Activated T-helper 17 cell treated with anti-CD3 and anti-CD28 coated beads, Interleukin-2, amount 50 U/mL, for 72 hours (primary cell): ENCODE data around the gene ADGRE2. TPM values are rescaled to one million over a fixed set of nuclear protein-coding genes. Genes with fewer than 3 reads are reported as not detected.

Experiments
- ATAC-seq: fragments of 150-1000 bp; cut with Tn5 transposase; replicated peaks from 2 replicates; pipeline ENCODE4 v1.10.0; 2021; ENCODE audit warnings: mild to moderate bottlenecking, moderate library complexity
- H3K27ac Mint-ChIP-seq: one replicate; pipeline ENCODE4 v1.8.0; 2022; ENCODE audit warnings: mixed read lengths
- H3K27me3 Mint-ChIP-seq: one replicate; pipeline ENCODE4 v1.8.0; 2022; ENCODE audit warnings: mixed read lengths
- H3K36me3 Mint-ChIP-seq: one replicate; pipeline ENCODE4 v1.8.0; 2022; ENCODE audit warnings: low read depth, mild to moderate bottlenecking, mixed read lengths
- H3K4me1 Mint-ChIP-seq: one replicate; pipeline ENCODE4 v1.8.0; 2022; ENCODE audit warnings: mixed read lengths
- H3K4me3 Mint-ChIP-seq: one replicate; pipeline ENCODE4 v1.8.0; 2022; ENCODE audit warnings: mild to moderate bottlenecking, mixed read lengths
- H3K9me3 Mint-ChIP-seq: one replicate; pipeline ENCODE4 v1.8.0; 2022; ENCODE audit warnings: mixed read lengths
- total RNA-seq, 2 donors: library from RNA; stranded (reverse); gene quantifications; one replicate each; pipeline ENCODE4 v1.2.3, GENCODE V29; 2022

The ADGRE2 gene
- total RNA-seq, 2 donors from 2014 or later: 1.1 to 3.3 TPM

GRCh38 chr19:14733574-14733973, 44.8 kb downstream of the ADGRE2 start:
- Mint-ChIP-seq H3K4me3 (no peak overlapping the region), H3K4me1 (no peaks in the 10 kb centered on the region), H3K27ac (no peak overlapping the region), H3K9me3 (peaks cover 5% of the 10 kb centered on the region), H3K36me3 (no peaks in the 10 kb centered on the region), H3K27me3 (no peaks in the 10 kb centered on the region)
- ATAC-seq: no peak

GRCh38 chr19:14732510-14732909, 45.9 kb downstream of the ADGRE2 start:
- no peak for ATAC-seq
- H3K4me1 Mint-ChIP-seq: no peaks in the 10 kb centered on the region
- H3K36me3 Mint-ChIP-seq: no peaks in the 10 kb centered on the region
- no peak overlapping the region for H3K4me3 Mint-ChIP-seq
- H3K9me3 Mint-ChIP-seq: peaks cover 10% of the 10 kb centered on the region
- no peaks in the 10 kb centered on the region for H3K27me3 Mint-ChIP-seq
- H3K27ac Mint-ChIP-seq: no peak overlapping the region

DNA sequence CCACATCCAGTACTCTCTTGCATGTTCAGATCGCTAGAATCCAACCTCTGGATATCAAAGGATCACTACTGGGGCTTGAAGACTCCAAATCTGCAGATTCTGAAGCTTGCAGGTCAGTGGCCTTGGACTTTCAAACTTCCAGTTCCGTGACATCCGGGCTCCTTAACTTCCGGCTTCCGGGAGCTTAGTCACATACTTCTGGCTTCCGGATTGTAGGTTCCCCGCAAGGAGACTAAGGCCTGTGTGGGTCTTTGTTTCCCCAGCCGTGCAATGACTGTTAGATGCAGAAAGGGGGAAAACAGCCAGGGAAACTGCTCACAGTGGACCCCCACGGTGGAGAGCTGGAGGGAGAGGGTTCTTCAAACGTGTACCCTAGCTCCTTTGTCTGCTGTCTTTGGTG, 47.2 kb downstream of the ADGRE2 start:
- Mint-ChIP-seq H3K27ac (no peak overlapping the region), H3K27me3 (no peaks in the 10 kb centered on the region), H3K36me3 (no peaks in the 10 kb centered on the region), H3K4me3 (no peak overlapping the region), H3K9me3 (peaks cover 16% of the 10 kb centered on the region), H3K4me1 (no peaks in the 10 kb centered on the region)
- no peak for ATAC-seq

DNA sequence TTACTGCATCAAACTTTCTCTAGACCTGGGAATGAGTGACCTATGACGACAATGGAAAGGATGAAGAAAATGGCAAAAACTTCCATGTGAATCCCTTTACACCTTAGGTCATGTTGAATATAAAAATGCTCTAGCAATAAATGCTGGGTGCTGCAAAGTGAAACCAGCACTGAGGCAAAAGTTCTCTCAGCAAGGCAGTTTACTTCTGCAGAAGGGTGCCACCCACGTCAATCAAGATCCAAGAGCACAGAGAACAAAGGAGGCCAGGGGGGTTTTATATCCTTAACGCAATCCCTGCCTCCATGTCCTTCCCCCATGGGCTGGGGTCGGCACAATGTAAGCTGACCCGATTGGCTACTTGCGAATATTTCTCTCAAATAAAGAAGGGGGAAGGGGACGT, 49.8 kb downstream of the ADGRE2 start:
- no peak for ATAC-seq
- no peaks in the 10 kb centered on the region for H3K27me3 Mint-ChIP-seq

DNA sequence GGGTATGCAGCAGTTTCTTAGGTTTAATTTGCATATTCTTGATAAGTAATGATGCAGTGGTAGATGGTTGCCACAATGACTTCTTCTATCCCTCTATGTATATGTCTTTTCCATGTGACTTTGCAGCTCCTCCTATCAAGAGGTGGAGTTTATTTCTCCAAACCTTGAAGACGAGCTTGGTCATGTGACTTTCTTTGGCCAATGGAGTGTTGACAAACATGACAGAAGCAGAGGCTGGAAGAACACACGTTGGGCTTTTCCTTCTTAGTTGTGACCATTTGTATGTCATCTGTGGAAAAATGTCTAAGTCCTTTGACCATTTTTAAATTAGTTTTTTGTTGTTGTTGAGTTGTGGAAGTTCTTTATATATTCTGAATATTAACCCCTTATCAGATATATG, 56.2 kb downstream of the ADGRE2 start:
- no peak overlapping the region for H3K27ac Mint-ChIP-seq
- peaks cover 61% of the 10 kb centered on the region for H3K36me3 Mint-ChIP-seq
- no peak overlapping the region for H3K4me3 Mint-ChIP-seq
- peaks cover 44% of the 10 kb centered on the region for H3K9me3 Mint-ChIP-seq
- no peak for ATAC-seq
- no peaks in the 10 kb centered on the region for H3K27me3 Mint-ChIP-seq
- H3K4me1 Mint-ChIP-seq: no peaks in the 10 kb centered on the region

More for the DNA sequence above, 49.8 kb downstream of the ADGRE2 start:
- Mint-ChIP-seq H3K27ac (no peak overlapping the region), H3K36me3 (no peaks in the 10 kb centered on the region), H3K4me3 (no peak overlapping the region), H3K4me1 (no peaks in the 10 kb centered on the region), H3K9me3 (peaks cover 26% of the 10 kb centered on the region)

DNA sequence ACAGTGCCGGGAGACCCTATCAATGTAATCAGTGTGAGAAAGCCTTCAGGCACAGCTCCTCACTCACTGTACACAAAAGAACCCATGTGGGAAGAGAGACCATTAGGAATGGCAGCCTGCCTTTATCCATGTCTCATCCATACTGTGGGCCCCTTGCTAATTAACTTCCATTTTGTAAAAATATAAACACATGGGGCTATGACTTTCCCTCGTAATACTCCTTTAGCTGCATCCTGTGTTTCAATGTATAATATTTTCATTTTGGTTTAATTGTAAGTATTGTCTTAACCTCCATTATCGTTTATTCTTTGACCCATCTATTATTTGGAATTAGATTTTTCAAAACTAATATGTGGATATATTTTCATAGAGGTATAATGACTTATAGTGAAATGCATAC, 59.2 kb downstream of the ADGRE2 start:
- Mint-ChIP-seq H3K27ac (no peak overlapping the region), H3K9me3 (peaks cover 34% of the 10 kb centered on the region), H3K4me1 (no peaks in the 10 kb centered on the region), H3K27me3 (no peaks in the 10 kb centered on the region), H3K4me3 (no peak overlapping the region), H3K36me3 (peaks cover 90% of the 10 kb centered on the region)
- ATAC-seq: no peak

GRCh38 chr19:14718522-14719116, 59.7 kb downstream of the ADGRE2 start:
- Mint-ChIP-seq H3K4me1 (no peaks in the 10 kb centered on the region), H3K9me3 (peaks cover 34% of the 10 kb centered on the region), H3K27me3 (no peaks in the 10 kb centered on the region), H3K36me3 (peaks cover 96% of the 10 kb centered on the region), H3K4me3 (no peak overlapping the region), H3K27ac (no peak overlapping the region)
- no peak for ATAC-seq

- Mint-ChIP-seq H3K27me3 (no peaks in the 10 kb centered on the region), H3K27ac (no peak overlapping the region), H3K36me3 (peaks cover 99% of the 10 kb centered on the region), H3K9me3 (peaks cover 34% of the 10 kb centered on the region), H3K4me1 (no peaks in the 10 kb centered on the region), H3K4me3 (no peak overlapping the region)
- ATAC-seq: no peak
Measured at GRCh38 chr19:14715841-14716240, 62.5 kb downstream of the ADGRE2 start.

DNA sequence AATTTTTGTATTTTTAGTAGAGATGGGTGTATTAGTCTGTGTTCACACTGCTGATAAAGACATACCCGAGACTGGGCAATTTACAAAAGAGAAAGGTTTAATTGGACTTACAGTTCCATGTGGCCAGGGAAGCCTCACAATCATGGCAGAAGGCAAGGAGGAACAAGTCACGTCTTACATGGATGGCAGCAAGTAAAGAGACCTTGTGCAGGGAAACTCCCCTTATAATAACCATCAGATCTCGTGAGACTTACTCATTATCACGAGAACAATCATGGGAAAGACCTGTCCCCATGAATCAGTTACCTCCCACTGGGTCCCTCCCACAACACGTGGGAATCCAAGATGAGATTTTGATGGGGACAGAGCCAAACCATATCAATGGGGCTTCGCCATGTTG, 73.9 kb downstream of the ADGRE2 start:
- Mint-ChIP-seq H3K9me3 (peaks cover 4% of the 10 kb centered on the region), H3K27me3 (no peaks in the 10 kb centered on the region), H3K4me3 (no peak overlapping the region), H3K27ac (no peak overlapping the region), H3K36me3 (peaks cover 98% of the 10 kb centered on the region), H3K4me1 (no peaks in the 10 kb centered on the region)
- ATAC-seq: no peak

DNA sequence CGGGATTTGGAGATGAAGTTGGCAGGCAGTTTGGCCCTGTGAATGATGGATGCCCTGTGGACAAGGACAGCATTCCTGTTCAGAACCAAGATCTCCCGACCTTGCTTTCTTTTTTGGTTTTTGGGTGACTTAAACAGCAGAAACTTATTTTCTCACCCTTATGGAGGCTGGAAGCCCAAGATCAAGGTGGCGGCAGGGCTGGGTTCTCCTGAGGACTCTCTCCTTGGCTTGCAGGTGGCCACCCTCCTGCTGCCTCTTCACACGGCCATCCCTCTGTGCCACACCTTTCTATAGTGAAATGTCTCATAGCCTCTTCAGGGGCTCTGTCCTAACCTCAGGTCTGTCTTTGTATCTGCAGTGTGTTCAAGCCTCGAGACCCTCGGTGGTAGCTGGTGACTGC, 74.5 kb downstream of the ADGRE2 start:
- peaks cover under 1% of the 10 kb centered on the region for H3K9me3 Mint-ChIP-seq
- H3K27me3 Mint-ChIP-seq: no peaks in the 10 kb centered on the region
- peak overlapping the region; percentile 9 for H3K27ac Mint-ChIP-seq
- H3K4me1 Mint-ChIP-seq: no peaks in the 10 kb centered on the region
- no peak overlapping the region for H3K4me3 Mint-ChIP-seq
- peaks cover 98% of the 10 kb centered on the region for H3K36me3 Mint-ChIP-seq
- ATAC-seq: no peak

GRCh38 chr19:14700711-14701375, 77.5 kb downstream of the ADGRE2 start:
- no peak for ATAC-seq
- H3K36me3 Mint-ChIP-seq: peaks cover 99% of the 10 kb centered on the region
- no peaks in the 10 kb centered on the region for H3K4me1 Mint-ChIP-seq
- H3K4me3 Mint-ChIP-seq: no peak overlapping the region
- H3K9me3 Mint-ChIP-seq: no peaks in the 10 kb centered on the region
- no peaks in the 10 kb centered on the region for H3K27me3 Mint-ChIP-seq
- H3K27ac Mint-ChIP-seq: no peak overlapping the region

GRCh38 chr19:14699641-14700040, 78.7 kb downstream of the ADGRE2 start:
- H3K27ac Mint-ChIP-seq: no peak overlapping the region
- H3K36me3 Mint-ChIP-seq: peaks cover 99% of the 10 kb centered on the region
- ATAC-seq: no peak
- H3K9me3 Mint-ChIP-seq: no peaks in the 10 kb centered on the region
- H3K4me3 Mint-ChIP-seq: no peak overlapping the region
- no peaks in the 10 kb centered on the region for H3K27me3 Mint-ChIP-seq
- no peaks in the 10 kb centered on the region for H3K4me1 Mint-ChIP-seq

DNA sequence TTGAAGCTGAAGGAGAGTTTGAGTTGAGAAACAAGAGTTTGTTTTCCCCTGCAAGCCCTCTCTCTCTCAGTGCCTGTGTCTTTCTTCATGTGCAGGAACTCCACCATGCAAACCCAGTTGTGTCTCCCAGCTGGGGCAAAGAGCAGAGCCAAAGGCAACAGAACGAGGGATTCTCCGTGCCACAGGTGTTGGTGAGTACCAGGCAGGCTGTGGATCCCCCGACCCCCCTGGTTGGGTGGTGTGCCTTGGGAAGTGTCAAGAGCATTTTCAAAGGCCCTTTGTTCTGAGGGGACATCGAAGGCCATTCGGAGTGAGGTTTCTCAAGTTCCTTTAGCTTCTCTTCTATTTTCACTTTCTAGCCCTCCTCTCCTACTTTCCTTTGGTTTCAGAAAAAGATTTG, 82.9 kb downstream of the ADGRE2 start:
- Mint-ChIP-seq H3K4me1 (peaks cover 5% of the 10 kb centered on the region), H3K4me3 (no peak overlapping the region), H3K27ac (no peak overlapping the region), H3K9me3 (no peaks in the 10 kb centered on the region), H3K27me3 (no peaks in the 10 kb centered on the region), H3K36me3 (peaks cover 82% of the 10 kb centered on the region)
- ATAC-seq: no peak

GRCh38 chr19:14694641-14695266, 83.6 kb downstream of the ADGRE2 start:
- no peak overlapping the region for H3K4me3 Mint-ChIP-seq
- no peaks in the 10 kb centered on the region for H3K9me3 Mint-ChIP-seq
- H3K27ac Mint-ChIP-seq: no peak overlapping the region
- H3K4me1 Mint-ChIP-seq: peaks cover 5% of the 10 kb centered on the region
- ATAC-seq: no peak
- H3K36me3 Mint-ChIP-seq: peaks cover 75% of the 10 kb centered on the region
- no peaks in the 10 kb centered on the region for H3K27me3 Mint-ChIP-seq
